Esophagus squamous epithelium (tissue), 5 donors: ENCODE measurements around the gene SLC33A1. TPM values are rescaled to one million over a fixed set of nuclear protein-coding genes. Genes with fewer than 3 reads are reported as not detected.
"Not testable (repeated sequence)": the region's sequence is repeated elsewhere in the genome, so short reads cannot be mapped to it uniquely, and the experiment has no call there.

Experiments
- DNase-seq: peaks from one replicate; lab custom pipeline; 2025; lab: John Stamatoyannopoulos, UW
- H3K27ac ChIP-seq, 4 donors: fragments of 200-600 bp; sonication (generic); one replicate each; pipeline ENCODE4 v1.5.1; 2016 to 2019; ENCODE audit warnings: mild to moderate bottlenecking in 1 of 4
- H3K27me3 ChIP-seq, 4 donors: fragments of 200-600 bp; sonication (generic); 1 replicate in 3 of 4; 2 replicates in 1 of 4; pipeline versions ENCODE4 v1.5.1 to v1.6.0; 2017 to 2021; ENCODE audit warnings: antibody characterized with exemption in 1 of 4
- H3K36me3 ChIP-seq, 3 donors: fragments of 200-600 bp; sonication (generic); one replicate each; pipeline ENCODE4 v1.5.1; 2016 to 2019
- H3K4me1 ChIP-seq, 3 donors: fragments of 200-600 bp; sonication (generic); one replicate each; pipeline ENCODE4 v1.5.1; 2017 to 2019
- H3K4me3 ChIP-seq, 4 donors: fragments of 200-600 bp; sonication (generic); 1 replicate in 3 of 4; 2 replicates in 1 of 4; pipeline ENCODE4 v1.5.1; 2016 to 2019; ENCODE audit warnings: mild to moderate bottlenecking in 2 of 4, moderate library complexity in 1 of 4
- H3K9me3 ChIP-seq, 3 donors: fragments of 200-600 bp; sonication (generic); one replicate each; pipeline ENCODE4 v1.5.1; 2016 to 2019
- CTCF ChIP-seq, 6 experiments: fragments of 450-650 bp in 4 of 6; fragments of 200-600 bp in 2 of 6; sonication (generic) in 2 of 6; IDR thresholded peaks; one replicate each; pipeline ENCODE4 v1.5.1; 2016 to 2019; ENCODE audit warnings: antibody characterized with exemption in 6 of 6, mild to moderate bottlenecking in 4 of 6, moderate library complexity in 4 of 6
- POLR2A ChIP-seq, 4 donors: fragments of 450-650 bp; IDR thresholded peaks; one replicate each; pipeline ENCODE4 v1.6.1; 2017; ENCODE audit warnings: antibody characterized with exemption in 4 of 4, mild to moderate bottlenecking in 4 of 4, moderate library complexity in 3 of 4
- WGBS, 2 donors: methylation state at CpG; one replicate each; pipeline ENCODE4 v1.1.5; 2018; 5-methylcytosine and 5-hydroxymethylcytosine counted together
- intact Hi-C: fragments of 100-400 bp; cut with DNase I; formaldehyde crosslinking; loops from one replicate; pipeline ENCODE4 v1.15.0; 2022
- total RNA-seq, 4 donors: library from RNA; depleted of rRNA; stranded (reverse); fragments of >200 nt; gene quantifications; one replicate each; pipeline ENCODE4 v1.1.0, GENCODE V29; 2016
- donor health status: DM: yes; HTN: yes; CAD: no.

The SLC33A1 gene
- total RNA-seq, 4 donors from 2014 or later, result 16.3 to 22.0 (median 21.8) TPM

GRCh38 chr3:155889212-155889611 lies 35.0 kb upstream of the SLC33A1 start:
- no peaks in the 10 kb centered on the region for H3K9me3 ChIP-seq
- peaks cover 0 to 8% (median 0%) of the 10 kb centered on the region in 3 donors for H3K36me3 ChIP-seq
- H3K27ac ChIP-seq, result no peak overlapping the region
- TF ChIP-seq POLR2A (IDR thresholded peaks at IDR 0.05), result no peak
- no peak for TF ChIP-seq CTCF (IDR thresholded peaks at IDR 0.05)
- 82 to 90% methylated on average over 5 of the region's 5 CpGs for WGBS, 2 donors
- no peak overlapping the region for H3K4me3 ChIP-seq
- DNase-seq, result no peak
- intact Hi-C loops, result no loop called here
- no peaks in the 10 kb centered on the region for H3K27me3 ChIP-seq
- peaks cover 0 to 25% (median 5%) of the 10 kb centered on the region in 3 donors for H3K4me1 ChIP-seq

GRCh38 chr3:155886915-155887314 lies 32.7 kb upstream of the SLC33A1 start:
- intact Hi-C loops, result no loop called here
- 62 to 78% methylated on average over 1 of the region's 1 CpG for WGBS, 2 donors

GRCh38 chr3:155886348-155886747 lies 32.1 kb upstream of the SLC33A1 start:
- peaks cover 0 to 30% (median 5%) of the 10 kb centered on the region in 3 donors for H3K4me1 ChIP-seq
- H3K4me3 ChIP-seq, H3K9me3 ChIP-seq: not testable (repeated sequence)

More at GRCh38 chr3:155886915-155887314, 32.7 kb upstream of the SLC33A1 start:
- Histone ChIP-seq H3K27me3 (no peaks in the 10 kb centered on the region), H3K4me3 (no peak overlapping the region), H3K4me1 (peaks cover 0 to 25% (median 5%) of the 10 kb centered on the region in 3 donors), H3K27ac (no peak overlapping the region), H3K9me3 (no peaks in the 10 kb centered on the region), H3K36me3 (no peaks in the 10 kb centered on the region)
- DNase-seq, result no peak
- TF ChIP-seq POLR2A (IDR thresholded peaks at IDR 0.05) (no peak), CTCF (IDR thresholded peaks at IDR 0.05) (no peak)

GRCh38 chr3:155885292-155885691 lies 31.1 kb upstream of the SLC33A1 start:
- H3K36me3 ChIP-seq, result no peaks in the 10 kb centered on the region
- H3K9me3 ChIP-seq, result no peaks in the 10 kb centered on the region
- TF ChIP-seq POLR2A (IDR thresholded peaks at IDR 0.05), result no peak
- TF ChIP-seq CTCF (IDR thresholded peaks at IDR 0.05), result no peak
- DNase-seq, result no peak
- peaks cover 0 to 24% (median 4%) of the 10 kb centered on the region in 3 donors for H3K4me1 ChIP-seq
- intact Hi-C loops, result no loop called here
- no peak overlapping the region for H3K27ac ChIP-seq
- no peak overlapping the region for H3K4me3 ChIP-seq
- no peaks in the 10 kb centered on the region for H3K27me3 ChIP-seq

More at GRCh38 chr3:155886348-155886747, 32.1 kb upstream of the SLC33A1 start:
- H3K27me3 ChIP-seq, intact Hi-C loops, H3K27ac ChIP-seq, H3K36me3 ChIP-seq, DNase-seq: not testable (repeated sequence)
- 90 to 93% methylated on average over 7 of the region's 8 CpGs for WGBS, 2 donors

- H3K36me3 ChIP-seq, result no peaks in the 10 kb centered on the region
- no peak overlapping the region for H3K4me3 ChIP-seq
- H3K9me3 ChIP-seq, result no peaks in the 10 kb centered on the region
- TF ChIP-seq POLR2A (IDR thresholded peaks at IDR 0.05) (no peak), CTCF (IDR thresholded peaks at IDR 0.05) (no peak)
- H3K4me1 ChIP-seq, result peaks cover 0 to 14% (median 0%) of the 10 kb centered on the region in 3 donors
- DNase-seq, result no peak
- intact Hi-C loops, result no loop called here
- no peak overlapping the region for H3K27ac ChIP-seq
- 63 to 72% methylated on average over 7 of the region's 7 CpGs for WGBS, 2 donors
- H3K27me3 ChIP-seq, result no peaks in the 10 kb centered on the region
Observed at GRCh38 chr3:155884292-155884691, 30.1 kb upstream of the SLC33A1 start.

GRCh38 chr3:155880286-155880685 lies 26.1 kb upstream of the SLC33A1 start:
- TF ChIP-seq CTCF (IDR thresholded peaks at IDR 0.05) (no peak), POLR2A (IDR thresholded peaks at IDR 0.05) (no peak)
- intact Hi-C loops, result no loop called here
- no peak for DNase-seq
- H3K4me3 ChIP-seq, result no peak overlapping the region
- no peaks in the 10 kb centered on the region for H3K36me3 ChIP-seq
- H3K27me3 ChIP-seq, result no peaks in the 10 kb centered on the region
- H3K4me1 ChIP-seq, result peaks cover 0 to 27% (median 5%) of the 10 kb centered on the region in 3 donors
- no peaks in the 10 kb centered on the region for H3K9me3 ChIP-seq
- no peak overlapping the region for H3K27ac ChIP-seq
